HepG2 (cell line): ENCODE results near the gene NT5M. TPM values are rescaled to one million over a fixed set of nuclear protein-coding genes. Genes with fewer than 3 reads are reported as not detected.
A peak's percentile ranks its signal among the peaks of the same experiment; 100 is the strongest.

Source experiments
- ADNP ChIP-seq: sonication (generic); formaldehyde crosslinking; IDR thresholded peaks from 2 replicates; pipeline ENCODE4 v1.4.0; 2020; ENCODE audit warnings: missing genetic modification reagents
- AGO1 ChIP-seq: fragments of 200-400 bp; formaldehyde crosslinking; IDR thresholded peaks from 2 replicates; pipeline ENCODE4 v1.6.1; 2017; ENCODE audit warnings: mild to moderate bottlenecking, low read depth, low read length, moderate library complexity; ENCODE audit not compliant: poor library complexity, severe bottlenecking
- DMAP1 ChIP-seq: IDR thresholded peaks from 2 replicates; pipeline ENCODE4 v1.6.1; 2016
- DPF2 ChIP-seq: sonication (generic); formaldehyde crosslinking; IDR thresholded peaks from 2 replicates; pipeline ENCODE4 v1.4.0; 2020; ENCODE audit warnings: mild to moderate bottlenecking, low read depth, missing genetic modification reagents, borderline replicate concordance
- HCFC1 ChIP-seq: fragments of 150-350 bp; IDR thresholded peaks from 2 replicates; pipeline ENCODE4 v1.6.1; 2014; ENCODE audit warnings: low read depth, low read length
- KLF11 ChIP-seq: IDR thresholded peaks from 2 replicates; pipeline ENCODE4 v1.6.1; 2016; ENCODE audit warnings: missing compliant biosample characterization
- LCORL ChIP-seq, 2 experiments: fragments of 450-650 bp in 1 of 2; sonication (generic) in 1 of 2; formaldehyde crosslinking in 1 of 2; IDR thresholded peaks; 2 replicates each; pipeline versions ENCODE4 v1.5.0 to v1.6.1; 2017 to 2020; ENCODE audit warnings: antibody characterized with exemption in 1 of 2, missing genetic modification reagents in 1 of 2
- MAFK ChIP-seq, 2 experiments: IDR thresholded peaks in 1 of 2; conservative IDR thresholded peaks in 1 of 2; 2 replicates each; pipeline ENCODE4 v1.6.1; 2011; ENCODE audit warnings: improper control_type of control experiment in 2 of 2, low read length in 2 of 2
- MLLT10 ChIP-seq: sonication (generic); formaldehyde crosslinking; IDR thresholded peaks from 2 replicates; pipeline ENCODE4 v1.4.0; 2020; ENCODE audit warnings: missing genetic modification reagents
- MXD1 ChIP-seq: sonication (generic); formaldehyde crosslinking; IDR thresholded peaks from 2 replicates; pipeline ENCODE4 v1.4.0; 2020; ENCODE audit warnings: mild to moderate bottlenecking, missing genetic modification reagents
- POLR2AphosphoS2 ChIP-seq: IDR thresholded peaks from 2 replicates; pipeline ENCODE4 v1.6.1; 2011; ENCODE audit warnings: low read depth, low read length, improper control_type of control experiment
- PRMT3 ChIP-seq: sonication (generic); formaldehyde crosslinking; IDR thresholded peaks from 2 replicates; pipeline ENCODE4 v1.8.1; 2022; ENCODE audit warnings: low read depth, mild to moderate bottlenecking, moderate library complexity, missing genetic modification reagents, borderline replicate concordance
- RCOR2 ChIP-seq: IDR thresholded peaks from 2 replicates; pipeline ENCODE4 v1.6.1; 2016; ENCODE audit warnings: missing biosample characterization, missing genetic modification reagents
- RFX5 ChIP-seq: IDR thresholded peaks from 2 replicates; pipeline ENCODE4 v1.6.1; 2011; ENCODE audit warnings: low read depth, low read length, improper control_type of control experiment
- SALL2 ChIP-seq: sonication (generic); formaldehyde crosslinking; IDR thresholded peaks from 2 replicates; pipeline ENCODE4 v1.8.1; 2023; ENCODE audit warnings: mild to moderate bottlenecking, missing genetic modification reagents, inconsistent platforms
- ZBTB20 ChIP-seq: sonication (generic); formaldehyde crosslinking; IDR thresholded peaks from 2 replicates; pipeline ENCODE4 v1.8.1; 2023; ENCODE audit warnings: missing genetic modification reagents, low read depth, mild to moderate bottlenecking, borderline replicate concordance
- ZBTB25 ChIP-seq: IDR thresholded peaks from 2 replicates; pipeline ENCODE4 v1.6.1; 2018; ENCODE audit warnings: missing genetic modification reagents
- ZFP41 ChIP-seq: sonication (generic); formaldehyde crosslinking; IDR thresholded peaks from 2 replicates; pipeline ENCODE4 v1.4.0; 2020; ENCODE audit warnings: mild to moderate bottlenecking, missing genetic modification reagents, borderline replicate concordance
- ZKSCAN8 ChIP-seq: IDR thresholded peaks from 2 replicates; pipeline ENCODE4 v1.6.1; 2016; ENCODE audit warnings: borderline replicate concordance, missing genetic modification reagents, missing compliant biosample characterization
- ZNF18 ChIP-seq: sonication (generic); formaldehyde crosslinking; IDR thresholded peaks from 2 replicates; pipeline ENCODE4 v1.8.0; 2022; ENCODE audit warnings: mild to moderate bottlenecking, missing genetic modification reagents; ENCODE audit not compliant: insufficient replicate concordance
- ZNF224 ChIP-seq: sonication (generic); formaldehyde crosslinking; IDR thresholded peaks from 2 replicates; pipeline ENCODE4 v1.5.0; 2020; ENCODE audit warnings: mild to moderate bottlenecking, missing genetic modification reagents
- ZNF577 ChIP-seq: sonication (generic); formaldehyde crosslinking; IDR thresholded peaks from 2 replicates; pipeline ENCODE4 v1.4.0; 2020; ENCODE audit warnings: mild to moderate bottlenecking, low read depth, missing genetic modification reagents, borderline replicate concordance
- ZNF605 ChIP-seq: sonication (generic); formaldehyde crosslinking; IDR thresholded peaks from 2 replicates; pipeline ENCODE4 v1.8.0; 2022; ENCODE audit warnings: mild to moderate bottlenecking, missing genetic modification reagents
- ZNF7 ChIP-seq: IDR thresholded peaks from 2 replicates; pipeline ENCODE4 v1.6.1; 2016; ENCODE audit warnings: missing biosample characterization, missing genetic modification reagents
- ZNF709 ChIP-seq: sonication (generic); formaldehyde crosslinking; IDR thresholded peaks from 2 replicates; pipeline ENCODE4 v1.5.0; 2020; ENCODE audit warnings: mild to moderate bottlenecking, missing genetic modification reagents
- polyA plus RNA-seq, 8 experiments: library from polyadenylated mRNA; depleted of rRNA in 3 of 8; stranded (reverse) in 7 of 8; unstranded in 1 of 8; fragments of >200 nt; fragmentation: Illumina TruSeq in 4 of 8; extraction: Trizol in 4 of 8; gene quantifications; 2 replicates each; pipeline versions ENCODE4 v1.2.1 to v1.2.3, GENCODE V29; 2011 to 2016; ENCODE audit warnings: low read depth in 4 of 8, missing spikeins in 1 of 8, mixed read lengths in 1 of 8; ENCODE audit not compliant: insufficient read depth in 1 of 8
- total RNA-seq, 5 experiments: library from RNA; depleted of rRNA; stranded (reverse); fragments of >200 nt; fragmentation: Illumina TruSeq; extraction: Trizol; gene quantifications; 2 replicates each; pipeline ENCODE4 v1.2.3, GENCODE V29; 2016; ENCODE audit warnings: low read depth in 1 of 5
- TF ChIP-seq, protein P1 (sequence below): IDR thresholded peaks from 2 replicates; pipeline ENCODE4 v1.6.1; 2016; ENCODE audit warnings: mild to moderate bottlenecking

NT5M gene
- total and polyA plus RNA-seq, 2 of the 13 experiments (the other 11 are each of a cell fraction or from before 2014, with no cell fraction given) = 0.55 to 0.78 TPM

- no peak for TF ChIP-seq ZNF709 (CRISPR knock-in tag)
- TF ChIP-seq SALL2 (CRISPR knock-in tag) = no peak
- peak; percentile 94 for TF ChIP-seq DMAP1 (CRISPR knock-in tag)
- TF ChIP-seq, protein P1, sequence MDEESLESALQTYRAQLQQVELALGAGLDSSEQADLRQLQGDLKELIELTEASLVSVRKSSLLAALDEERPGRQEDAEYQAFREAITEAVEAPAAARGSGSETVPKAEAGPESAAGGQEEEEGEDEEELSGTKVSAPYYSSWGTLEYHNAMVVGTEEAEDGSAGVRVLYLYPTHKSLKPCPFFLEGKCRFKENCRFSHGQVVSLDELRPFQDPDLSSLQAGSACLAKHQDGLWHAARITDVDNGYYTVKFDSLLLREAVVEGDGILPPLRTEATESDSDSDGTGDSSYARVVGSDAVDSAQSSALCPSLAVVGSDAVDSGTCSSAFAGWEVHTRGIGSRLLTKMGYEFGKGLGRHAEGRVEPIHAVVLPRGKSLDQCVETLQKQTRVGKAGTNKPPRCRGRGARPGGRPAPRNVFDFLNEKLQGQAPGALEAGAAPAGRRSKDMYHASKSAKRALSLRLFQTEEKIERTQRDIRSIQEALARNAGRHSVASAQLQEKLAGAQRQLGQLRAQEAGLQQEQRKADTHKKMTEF (CRISPR knock-in tag) = peak; percentile 75; the same call in 1 of the 2 replicates
- TF ChIP-seq MXD1 = peak; percentile 95
- TF ChIP-seq ZFP41 (CRISPR knock-in tag) = 0 out of 2 replicates have a peak, but pooled peaks have one; percentile 59
- peak; percentile 81; the same call in 1 of the 2 replicates for TF ChIP-seq ZNF224 (CRISPR knock-in tag)
- TF ChIP-seq DPF2 (CRISPR knock-in tag) = no peak
- peak; percentile 69 to 78 for TF ChIP-seq MAFK (conservative IDR thresholded peaks at IDR 0.05 in 1 of 2, IDR thresholded peaks at IDR 0.05 in 1 of 2; ENCODE audit: low read length in 2 of 2)
- peak; percentile 59; the same call in 1 of the 2 replicates for TF ChIP-seq ZBTB20
- TF ChIP-seq LCORL (IDR thresholded peaks at IDR 0.05) = no peak
- no peak for TF ChIP-seq LCORL (CRISPR knock-in tag; IDR thresholded peaks at IDR 0.05)
- no peak for TF ChIP-seq MLLT10 (CRISPR knock-in tag)
- TF ChIP-seq KLF11 (CRISPR knock-in tag) = 0 out of 2 replicates have a peak, but pooled peaks have one; percentile 5
- 0 out of 2 replicates have a peak, but pooled peaks have one; percentile 16 for TF ChIP-seq RCOR2 (CRISPR knock-in tag)
- no peak for TF ChIP-seq ZNF7 (CRISPR knock-in tag)
- peak; percentile 71 for TF ChIP-seq ZNF605 (CRISPR knock-in tag)
- TF ChIP-seq ZNF18 (CRISPR knock-in tag) = no peak
- no peak; the same call in 1 of the 2 replicates for TF ChIP-seq ZBTB25 (CRISPR knock-in tag)
- TF ChIP-seq ADNP (CRISPR knock-in tag) = no peak
- TF ChIP-seq PRMT3 (CRISPR knock-in tag) = no peak
- TF ChIP-seq RFX5 = peak; percentile 88
- no peak for TF ChIP-seq POLR2AphosphoS2
- no peak for TF ChIP-seq ZNF577
- peak; percentile 41 for TF ChIP-seq AGO1
- peak; percentile 39; the same call in 1 of the 2 replicates for TF ChIP-seq HCFC1
- no peak for TF ChIP-seq ZKSCAN8 (CRISPR knock-in tag)
Observed at GRCh38 chr17:17280613-17281549, 22.3 kb upstream of the NT5M start, which contains the start of gene COPS3 (continued).
